Measurements from ENCODE around the gene RPLP1.
"Not testable (repeated sequence)": the region's sequence is repeated elsewhere in the genome, so short reads cannot be mapped to it uniquely, and the experiment has no call there.

RPLP1 gene

GRCh38 chr15:69446953-69447352, 5.7 kb upstream of the RPLP1 start:
- TF ChIP-seq, protein P1, sequence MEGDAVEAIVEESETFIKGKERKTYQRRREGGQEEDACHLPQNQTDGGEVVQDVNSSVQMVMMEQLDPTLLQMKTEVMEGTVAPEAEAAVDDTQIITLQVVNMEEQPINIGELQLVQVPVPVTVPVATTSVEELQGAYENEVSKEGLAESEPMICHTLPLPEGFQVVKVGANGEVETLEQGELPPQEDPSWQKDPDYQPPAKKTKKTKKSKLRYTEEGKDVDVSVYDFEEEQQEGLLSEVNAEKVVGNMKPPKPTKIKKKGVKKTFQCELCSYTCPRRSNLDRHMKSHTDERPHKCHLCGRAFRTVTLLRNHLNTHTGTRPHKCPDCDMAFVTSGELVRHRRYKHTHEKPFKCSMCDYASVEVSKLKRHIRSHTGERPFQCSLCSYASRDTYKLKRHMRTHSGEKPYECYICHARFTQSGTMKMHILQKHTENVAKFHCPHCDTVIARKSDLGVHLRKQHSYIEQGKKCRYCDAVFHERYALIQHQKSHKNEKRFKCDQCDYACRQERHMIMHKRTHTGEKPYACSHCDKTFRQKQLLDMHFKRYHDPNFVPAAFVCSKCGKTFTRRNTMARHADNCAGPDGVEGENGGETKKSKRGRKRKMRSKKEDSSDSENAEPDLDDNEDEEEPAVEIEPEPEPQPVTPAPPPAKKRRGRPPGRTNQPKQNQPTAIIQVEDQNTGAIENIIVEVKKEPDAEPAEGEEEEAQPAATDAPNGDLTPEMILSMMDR (IDR thresholded peaks at IDR 0.05; ENCODE audit: control extremely low read depth, extremely low read depth, low read depth, missing control alignments) = no peak
- ChIA-PET POLR2A (no interaction called here), CTCF (interaction anchor here (1.0 to 2.7 kb wide), 6 partner anchors 9 to 33 kb away, joined by 3 to 10 read pairs (median 4); partner anchors contain the start of gene KIF23)
- DNase-seq (ENCODE audit: extremely low spot score) = no peak

GRCh38 chr15:69450221-69450620, 2.4 kb upstream of the RPLP1 start:
- POLR2A ChIA-PET; DNase-seq (ENCODE audit: extremely low spot score): not testable (repeated sequence)
- CTCF ChIA-PET = interaction anchor here (0.9 to 4.4 kb wide), 5 partner anchors 11 to 18 kb away, joined by 3 to 47 read pairs (median 10); no protein-coding TSS in a partner anchor

- DNase-seq (ENCODE audit: extremely low spot score) = no peak
- CTCF ChIA-PET = interaction anchor here (0.7 to 4.4 kb wide), 12 partner anchors 8 to 43 kb away, joined by 3 to 47 read pairs (median 4); no protein-coding TSS in a partner anchor
- TF ChIP-seq, protein P1 (IDR thresholded peaks at IDR 0.05; ENCODE audit: control extremely low read depth, extremely low read depth, low read depth, missing control alignments) = no peak
- POLR2A ChIA-PET = interaction anchor here (3.7 kb wide), 1 partner anchor 11 kb away, joined by 49 read pairs; no protein-coding TSS in a partner anchor
Measured at GRCh38 chr15:69450968-69451695, 1.5 kb upstream of the RPLP1 start.

DNA sequence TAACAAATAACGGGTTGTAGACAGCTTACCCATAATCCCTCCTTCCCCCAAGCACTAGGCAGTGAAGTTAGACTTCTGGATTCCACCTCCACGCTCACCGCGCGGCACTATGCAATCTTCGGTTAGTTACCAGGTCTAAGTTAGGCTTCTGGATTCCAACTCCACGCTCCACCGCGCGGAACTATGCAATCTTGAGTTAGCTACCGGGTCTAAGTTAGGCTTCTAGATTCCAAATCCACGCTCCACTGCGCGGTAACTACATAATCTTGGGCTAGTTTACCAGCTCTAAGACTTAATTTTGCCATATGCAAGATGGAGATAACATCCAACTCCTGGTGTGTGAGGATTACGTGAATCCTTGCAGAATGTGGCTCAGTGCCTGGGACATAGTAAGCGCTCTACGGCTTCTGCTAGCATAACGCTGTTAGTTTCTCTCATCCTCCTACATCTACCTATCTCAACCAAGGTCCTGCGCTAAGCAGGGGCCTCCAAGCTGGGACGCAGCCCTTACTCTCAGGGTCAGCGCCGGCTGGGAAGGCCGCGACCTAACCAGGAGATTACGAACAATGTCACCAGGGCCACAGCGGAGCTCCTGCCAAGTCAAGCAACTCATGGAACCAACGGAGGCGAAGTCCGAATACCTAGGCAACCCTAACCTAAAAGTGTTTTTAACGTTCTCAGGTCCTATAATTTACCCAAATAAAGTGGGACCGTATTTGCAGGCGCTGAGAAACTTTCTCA, 497 bp upstream of the RPLP1 start:
- TF ChIP-seq, protein P1 (IDR thresholded peaks at IDR 0.05; ENCODE audit: control extremely low read depth, extremely low read depth, low read depth, missing control alignments) = no peak
- POLR2A ChIA-PET = interaction anchor here (0.5 to 3.7 kb wide), 9 partner anchors 9 to 1113 kb away, joined by 3 to 49 read pairs (median 6); partner anchors contain the start of gene KIF23
- peak; percentile 27 for DNase-seq (ENCODE audit: extremely low spot score)
- CTCF ChIA-PET = interaction anchor here (1.1 to 4.4 kb wide), 11 partner anchors 9 to 44 kb away, joined by 3 to 47 read pairs (median 4); no protein-coding TSS in a partner anchor

GRCh38 chr15:69454953-69455352, 2.3 kb downstream of the RPLP1 start:
- no peak for DNase-seq (ENCODE audit: extremely low spot score)
- TF ChIP-seq, protein P1 (IDR thresholded peaks at IDR 0.05; ENCODE audit: control extremely low read depth, extremely low read depth, low read depth, missing control alignments) = no peak
- POLR2A ChIA-PET = interaction anchor here (1.1 to 3.7 kb wide), 3 partner anchors 8 to 14 kb away, joined by 3 to 49 read pairs (median 5); no protein-coding TSS in a partner anchor
- CTCF ChIA-PET = interaction anchor here (3.4 to 4.4 kb wide), 2 partner anchors 8 to 11 kb away, joined by 11 to 47 read pairs; no protein-coding TSS in a partner anchor

GRCh38 chr15:69456208-69457166, 3.9 kb downstream of the RPLP1 start:
- POLR2A ChIA-PET = interaction anchor here (1.1 to 1.5 kb wide), 2 partner anchors 10 to 13 kb away, joined by 3 to 5 read pairs; no protein-coding TSS in a partner anchor
- CTCF ChIA-PET = interaction anchor here (1.1 to 3.4 kb wide), 2 partner anchors 10 kb away, joined by 4 to 11 read pairs; no protein-coding TSS in a partner anchor
- no peak for DNase-seq (ENCODE audit: extremely low spot score)
- TF ChIP-seq, protein P1 (IDR thresholded peaks at IDR 0.05; ENCODE audit: control extremely low read depth, extremely low read depth, low read depth, missing control alignments) = no peak
